HG03103 (cell line): ENCODE data around the gene PF4V1.

Experiments used
- ATAC-seq: cut with Tn5 transposase; IDR thresholded peaks from one replicate; pipeline ENCODE4 v1.9.1; 2021; ENCODE audit warnings: low read depth; ENCODE audit not compliant: unreplicated experiment

The PF4V1 gene

DNA sequence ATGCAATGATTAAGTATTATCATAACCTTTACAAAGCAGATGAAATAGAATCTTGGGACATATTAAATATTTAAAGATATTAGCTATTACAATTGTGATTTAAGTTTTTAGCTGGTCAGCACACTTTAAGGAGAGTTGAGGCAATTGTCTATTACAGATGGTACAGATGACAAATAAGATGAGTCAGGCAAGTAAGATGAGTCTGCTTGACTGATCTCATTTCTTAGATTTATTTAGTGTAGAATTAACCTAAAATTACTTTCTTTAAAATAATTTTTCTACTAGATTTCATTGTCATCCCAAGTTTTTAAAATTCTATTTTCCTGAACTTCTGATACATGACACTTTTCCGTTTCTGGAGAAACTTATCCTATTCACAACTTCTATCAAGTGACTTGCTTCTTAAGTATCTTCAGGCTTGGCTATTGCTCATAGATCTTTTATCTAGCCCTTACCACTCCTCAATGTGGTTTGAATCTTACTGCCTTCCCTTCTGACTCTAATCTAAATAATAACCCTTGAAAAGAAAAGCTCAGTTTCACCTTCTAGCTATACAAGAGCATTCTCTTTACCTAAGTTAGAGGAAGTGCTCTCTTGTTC, 49.0 kb downstream of the PF4V1 start:
- ATAC-seq: no peak

DNA sequence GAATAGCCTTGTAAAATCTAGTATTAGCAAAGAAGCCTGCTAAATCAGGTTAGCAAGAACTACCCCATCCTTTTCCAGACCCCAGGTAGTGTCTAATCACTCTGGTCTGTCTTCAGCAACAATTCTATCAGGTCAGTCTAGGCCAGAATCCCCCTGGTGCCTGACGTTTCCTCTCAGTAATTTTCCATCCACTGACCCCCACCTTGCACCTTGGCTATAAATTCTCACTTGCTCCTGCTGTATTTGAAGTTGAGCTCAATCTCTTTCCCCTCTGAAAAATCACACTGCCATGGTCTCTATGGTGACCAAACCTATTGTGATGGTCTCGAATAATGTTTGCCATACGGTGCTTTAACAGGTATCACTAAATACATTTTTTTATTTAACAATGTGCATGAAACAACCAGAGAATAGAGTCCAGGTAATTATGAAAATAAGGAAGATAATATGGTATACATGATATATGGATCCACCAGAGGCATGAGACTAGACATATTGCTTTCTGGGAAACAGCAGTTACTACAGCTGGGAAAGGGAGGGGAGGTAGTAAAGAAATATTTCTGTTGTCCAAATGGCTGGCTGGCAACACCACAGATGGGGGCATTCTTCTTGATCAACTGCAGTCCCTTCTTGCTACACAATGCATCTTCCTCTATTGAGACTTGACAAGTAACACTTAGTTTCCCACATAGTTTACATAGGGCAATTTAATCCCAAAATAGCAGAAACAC, 49.9 kb downstream of the PF4V1 start:
- ATAC-seq: no peak
